HL-60 (cell line): ENCODE measurements around the gene E4F1.
A peak's percentile ranks its signal among the peaks of the same experiment; 100 is the strongest.

ENCODE experiments used
- DNase-seq, 2 experiments: peaks; one replicate each; pipeline ENCODE4 v3.0.0-alpha.2; 2010 to 2020; ENCODE audit warnings: low read depth in 1 of 2, low spot score in 1 of 2
- H3K27ac ChIP-seq: fragments of 250-450 bp; sonication (Bioruptor Pico); replicated peaks from 2 replicates; pipeline ENCODE4 v1.5.1; 2020; ENCODE audit warnings: mild to moderate bottlenecking, moderate library complexity
- H3K27me3 ChIP-seq: fragments of 250-450 bp; sonication (Bioruptor Pico); 2 replicates; pipeline ENCODE4 v1.5.1; 2021; ENCODE audit warnings: mild to moderate bottlenecking, moderate library complexity; ENCODE audit not compliant: insufficient read depth, poor library complexity, severe bottlenecking
- H3K4me3 ChIP-seq: replicated peaks from 2 replicates; pipeline ENCODE4 v1.5.1; 2011; ENCODE audit warnings: mild to moderate bottlenecking, control low read depth, low read length; ENCODE audit not compliant: insufficient read depth
- CTCF ChIP-seq: IDR thresholded peaks from one replicate; pipeline ENCODE4 v1.5.1; 2011; ENCODE audit warnings: low read length, control low read depth, inconsistent platforms; ENCODE audit not compliant: insufficient read depth
- GABPA ChIP-seq: IDR thresholded peaks from 2 replicates; pipeline ENCODE4 v1.6.1; 2012; ENCODE audit warnings: low read depth
- POLR2AphosphoS5 ChIP-seq: IDR thresholded peaks from 2 replicates; pipeline ENCODE4 v1.6.1; 2012; ENCODE audit warnings: low read depth
- REST ChIP-seq: IDR thresholded peaks from 2 replicates; pipeline ENCODE4 v1.6.1; 2012; ENCODE audit warnings: low read depth; ENCODE audit not compliant: insufficient replicate concordance
- SPI1 ChIP-seq: IDR thresholded peaks from 2 replicates; pipeline ENCODE4 v1.6.1; 2012; ENCODE audit warnings: low read depth, mild to moderate bottlenecking, borderline replicate concordance

The E4F1 gene

GRCh38 chr16:2216330-2216729 lies 7.1 kb upstream of the E4F1 start:
- DNase-seq = no peak
- TF ChIP-seq POLR2AphosphoS5 (no peak), REST (no peak), GABPA (no peak)
- Histone ChIP-seq H3K4me3 (no peak overlapping the region), H3K27ac (no peak overlapping the region; the same call in 1 of the 2 replicates), H3K27me3 (no peaks in the 10 kb centered on the region)

- Histone ChIP-seq H3K27me3 (no peaks in the 10 kb centered on the region), H3K4me3 (peak overlapping the region; percentile 76), H3K27ac (peak overlapping the region; percentile 80)
- TF ChIP-seq POLR2AphosphoS5 = no peak
- no peak for TF ChIP-seq GABPA
- TF ChIP-seq REST = no peak
- TF ChIP-seq CTCF = no peak
- no peak for TF ChIP-seq SPI1
- peak; percentile 49 to 65 for DNase-seq
Measured at GRCh38 chr16:2223942-2224486, 623 bp downstream of the E4F1 start.

- no peak overlapping the region for H3K4me3 ChIP-seq
- H3K27me3 ChIP-seq = no peaks in the 10 kb centered on the region
- H3K27ac ChIP-seq = no peak overlapping the region
- DNase-seq = no peak
- TF ChIP-seq CTCF = no peak
- no peak for TF ChIP-seq POLR2AphosphoS5
- no peak for TF ChIP-seq GABPA
- no peak for TF ChIP-seq SPI1
- no peak for TF ChIP-seq REST
Measured at GRCh38 chr16:2226245-2226793, 2.9 kb downstream of the E4F1 start.
